Fibroblast of upper back skin (primary cell): ENCODE results near the gene OR4F15.
A peak's percentile ranks its signal among the peaks of the same experiment; 100 is the strongest.
"Not testable (repeated sequence)": the region's sequence is repeated elsewhere in the genome, so short reads cannot be mapped to it uniquely, and the experiment has no call there.

Source experiments
- DNase-seq: peaks from one replicate; pipeline ENCODE4 v3.0.0-alpha.2; 2013

Gene OR4F15, protein sequence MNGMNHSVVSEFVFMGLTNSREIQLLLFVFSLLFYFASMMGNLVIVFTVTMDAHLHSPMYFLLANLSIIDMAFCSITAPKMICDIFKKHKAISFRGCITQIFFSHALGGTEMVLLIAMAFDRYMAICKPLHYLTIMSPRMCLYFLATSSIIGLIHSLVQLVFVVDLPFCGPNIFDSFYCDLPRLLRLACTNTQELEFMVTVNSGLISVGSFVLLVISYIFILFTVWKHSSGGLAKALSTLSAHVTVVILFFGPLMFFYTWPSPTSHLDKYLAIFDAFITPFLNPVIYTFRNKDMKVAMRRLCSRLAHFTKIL

DNA sequence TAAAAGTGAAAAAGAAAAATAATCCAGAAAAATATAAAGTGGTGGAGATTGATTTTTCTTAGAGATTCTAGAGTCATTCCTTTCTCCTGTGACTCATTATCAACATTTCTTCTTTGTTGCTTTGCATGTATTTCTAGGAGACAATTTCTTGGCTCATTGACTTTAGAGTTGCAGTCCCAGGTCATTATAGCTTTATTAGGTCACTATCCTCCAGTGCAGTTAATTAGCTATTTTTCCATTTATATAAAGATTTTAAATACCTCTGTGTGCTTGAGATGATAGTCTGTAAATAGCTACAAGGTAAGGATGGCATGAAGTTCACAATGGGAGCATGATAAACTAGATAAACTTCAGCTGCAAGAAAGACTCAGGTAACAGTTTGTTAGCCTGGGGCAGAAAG, at the start of gene OR4F15:
Gene OR4F15 (plus strand): TSS at position 301 of the 400 bp plus-strand sequence. CDS start 5,985 bp downstream, outside the sequence.
- no peak for DNase-seq

DNA sequence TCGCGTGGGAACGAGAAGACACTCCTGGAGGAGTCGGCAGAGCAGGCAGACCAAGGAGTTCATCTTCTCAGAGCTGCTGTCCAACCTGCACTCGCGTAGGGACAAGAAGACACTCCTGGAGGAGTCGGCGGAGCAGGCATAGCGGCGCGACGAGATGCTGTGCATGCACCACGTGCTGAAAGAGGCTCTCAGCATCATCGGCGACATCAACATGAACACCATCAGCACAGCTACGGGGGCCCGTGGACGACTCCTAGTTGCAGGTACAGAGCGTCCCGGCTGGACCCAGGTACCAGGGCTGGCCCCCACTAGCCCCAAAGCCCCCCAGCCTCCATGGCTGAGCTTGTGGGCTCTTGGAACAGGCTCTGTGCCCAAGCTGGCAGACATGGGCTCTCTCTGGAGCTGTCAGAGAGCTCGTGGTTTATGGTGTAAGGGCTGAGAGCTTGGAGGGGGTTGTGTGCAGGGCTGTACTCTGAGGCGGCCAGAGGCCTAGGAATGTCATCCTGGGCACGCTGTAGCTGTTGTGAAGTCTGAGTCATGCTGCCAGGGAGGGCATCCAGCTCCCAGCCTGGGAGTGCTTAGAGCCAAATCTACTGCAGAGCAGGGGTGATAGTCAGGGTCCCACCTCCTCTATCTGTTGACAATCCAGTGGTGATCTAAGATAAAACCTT, 47.2 kb upstream of the OR4F15 start:
- not testable (repeated sequence) for DNase-seq

DNA sequence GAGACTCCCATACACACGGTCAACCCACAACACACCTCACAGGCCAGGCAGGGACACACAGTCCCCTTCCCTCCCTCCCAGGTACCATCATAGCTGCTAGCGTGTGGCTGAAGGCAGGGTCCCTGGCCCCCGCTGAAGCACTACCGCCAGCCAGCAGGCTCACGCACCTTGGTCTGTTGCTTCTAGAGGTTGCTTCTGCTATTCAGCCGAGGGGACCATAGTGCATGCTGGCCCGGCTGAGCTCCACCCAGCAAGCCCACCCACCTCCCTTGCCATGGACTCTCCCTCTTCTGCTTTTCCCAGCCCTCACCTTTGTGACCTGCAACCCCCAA, 46.7 kb upstream of the OR4F15 start:
- not testable (repeated sequence) for DNase-seq

DNA sequence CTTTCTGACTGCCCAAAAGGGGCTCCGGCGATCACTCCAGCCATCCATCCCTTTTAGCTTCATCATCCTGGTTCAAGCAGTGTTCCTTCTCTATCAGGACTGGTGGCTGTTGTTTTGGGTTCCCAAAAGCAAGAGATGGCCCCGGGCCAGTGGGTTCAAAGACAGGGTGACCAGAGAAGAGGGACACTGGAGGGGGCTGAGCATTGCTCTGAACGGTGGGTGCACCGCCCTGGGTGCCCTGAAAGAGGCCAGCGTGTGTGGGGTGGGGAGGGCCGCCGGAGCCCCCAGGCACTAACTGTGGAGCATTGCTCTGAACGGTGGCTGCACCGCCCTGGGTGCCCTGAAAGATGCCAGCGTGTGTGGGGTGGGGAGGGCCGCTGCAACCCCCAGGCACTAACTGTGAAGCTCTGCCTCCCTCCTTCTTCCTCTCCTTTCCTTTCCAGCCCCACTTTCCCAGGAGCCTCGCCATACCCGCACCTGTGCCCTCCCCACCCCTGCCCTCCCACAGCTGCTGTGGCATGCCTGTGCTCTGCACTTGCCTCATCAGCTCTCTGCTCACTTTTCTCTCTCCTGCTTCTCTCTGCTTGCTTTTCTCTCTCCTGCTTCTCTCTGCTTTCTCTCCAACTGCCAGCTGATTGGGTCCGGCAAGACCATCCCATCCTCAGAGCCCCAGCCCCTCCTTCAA, 46.1 kb upstream of the OR4F15 start:
- no peak for DNase-seq

DNA sequence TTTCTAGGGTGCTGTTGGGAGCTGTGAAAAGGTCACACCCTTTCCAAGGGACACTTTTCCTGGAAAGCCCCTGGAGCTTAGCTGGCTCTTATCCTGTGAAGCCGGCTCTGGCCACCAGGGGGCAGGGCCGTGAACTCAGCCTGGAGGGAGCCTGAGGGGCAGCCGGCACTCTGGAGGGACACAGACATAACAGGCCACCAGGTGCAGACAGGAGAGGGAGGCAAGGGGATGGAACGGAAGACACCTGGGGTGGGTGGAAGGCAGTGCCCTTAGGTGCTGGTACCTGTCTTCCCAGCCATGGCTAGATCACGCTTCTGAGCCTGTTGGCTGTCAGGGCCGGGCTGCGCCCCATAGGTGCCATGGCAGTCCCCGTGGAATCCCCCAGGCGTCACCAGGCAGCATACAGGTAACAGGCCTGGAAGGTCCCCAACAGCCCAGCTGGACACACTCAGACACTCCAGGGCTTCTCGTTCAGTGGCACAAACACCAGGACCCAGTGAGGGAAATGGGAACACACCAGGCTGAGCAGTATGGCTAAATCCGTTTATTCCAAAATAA, 44.8 kb upstream of the OR4F15 start:
- DNase-seq = not testable (repeated sequence)

DNA sequence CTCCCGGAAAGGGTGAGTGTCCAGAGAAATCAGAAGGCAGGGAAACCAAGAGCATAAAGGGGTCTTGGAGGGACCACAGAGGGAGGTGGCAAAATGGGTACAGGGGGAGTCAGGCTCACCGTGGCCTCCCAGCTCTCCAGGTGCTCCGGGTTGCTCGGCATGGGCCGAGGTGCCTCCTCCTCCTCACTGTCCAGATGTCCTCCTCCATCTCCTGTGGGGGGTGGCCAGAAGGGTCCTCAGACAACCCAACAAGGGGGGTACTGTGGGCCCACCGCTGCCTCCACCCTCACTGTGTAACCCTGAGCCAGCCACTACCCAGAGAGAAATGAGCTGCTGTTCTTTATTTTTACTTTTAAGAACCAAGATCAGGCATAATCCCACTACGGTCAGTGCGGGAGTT, 39.1 kb upstream of the OR4F15 start:
- DNase-seq = no peak

DNA sequence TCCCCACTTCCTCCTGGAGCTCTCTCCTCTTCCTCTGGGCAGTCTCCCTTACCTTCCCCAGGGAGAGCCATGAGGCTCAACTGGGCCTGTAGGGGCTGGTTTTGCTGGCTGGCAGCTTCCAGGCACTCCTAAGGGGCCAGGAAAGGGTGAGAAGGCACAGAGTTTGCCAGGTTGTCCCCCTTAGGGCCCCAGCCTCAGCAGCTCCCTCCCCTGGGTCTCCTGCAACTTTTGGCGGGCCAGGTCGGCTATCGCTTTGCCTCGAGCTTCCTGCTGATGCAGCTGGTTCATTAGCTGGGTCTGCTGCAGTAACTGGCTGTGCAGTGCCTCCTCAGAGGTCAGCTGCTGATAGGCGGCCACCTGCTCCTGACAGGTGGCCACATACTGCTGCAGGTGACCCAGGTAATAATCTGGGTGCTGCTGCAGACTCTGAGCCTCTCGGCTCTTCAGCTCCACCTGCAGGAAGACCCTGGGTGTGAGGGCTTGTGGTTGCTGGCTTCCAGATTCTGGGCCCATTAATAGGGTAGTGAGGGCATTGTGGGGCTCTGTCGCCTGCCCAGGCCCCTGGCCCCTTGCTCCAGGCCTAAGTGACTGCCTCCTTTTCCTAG, 38.4 kb upstream of the OR4F15 start:
- no peak for DNase-seq

DNA sequence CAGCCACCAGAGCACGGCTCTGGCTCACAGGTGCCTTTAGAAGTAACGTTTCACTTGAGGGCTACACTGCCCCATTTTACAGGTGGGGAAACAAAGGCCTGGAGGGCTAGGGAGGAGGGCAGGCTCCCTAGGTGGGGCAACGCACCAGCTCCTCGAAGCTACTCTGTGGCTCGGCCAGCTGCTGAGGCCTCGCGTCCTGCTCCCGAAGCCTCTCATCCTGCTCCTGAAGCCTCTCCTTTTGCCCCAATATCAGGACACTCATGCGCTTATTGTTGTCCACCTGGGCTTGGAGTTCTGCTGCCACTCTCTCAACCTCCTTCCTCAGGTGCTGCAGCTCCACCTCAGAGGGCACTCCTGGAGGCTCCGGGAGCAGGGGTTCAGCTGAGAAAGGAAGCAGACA, 36.9 kb upstream of the OR4F15 start:
- DNase-seq = no peak

DNA sequence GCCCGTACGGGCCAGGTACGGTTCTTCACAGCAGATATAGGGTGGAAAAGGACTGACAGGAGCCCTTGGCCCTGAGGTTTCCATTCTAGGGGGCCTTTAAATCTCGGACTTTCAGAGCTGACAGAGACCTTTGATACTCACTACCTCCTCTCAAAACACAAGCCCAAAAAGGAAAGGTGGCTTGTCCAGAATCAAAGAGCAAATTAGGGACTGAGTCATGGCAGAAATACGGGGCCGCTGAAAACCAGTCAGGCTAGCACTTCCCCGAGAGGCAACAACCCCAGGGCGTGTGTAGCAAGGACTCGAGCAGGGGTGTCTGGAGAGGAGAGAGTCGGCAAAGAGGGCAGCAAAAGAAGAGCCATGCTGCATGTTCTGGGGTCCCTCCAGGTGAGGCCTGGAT, 33.4 kb upstream of the OR4F15 start:
- not testable (repeated sequence) for DNase-seq

DNA sequence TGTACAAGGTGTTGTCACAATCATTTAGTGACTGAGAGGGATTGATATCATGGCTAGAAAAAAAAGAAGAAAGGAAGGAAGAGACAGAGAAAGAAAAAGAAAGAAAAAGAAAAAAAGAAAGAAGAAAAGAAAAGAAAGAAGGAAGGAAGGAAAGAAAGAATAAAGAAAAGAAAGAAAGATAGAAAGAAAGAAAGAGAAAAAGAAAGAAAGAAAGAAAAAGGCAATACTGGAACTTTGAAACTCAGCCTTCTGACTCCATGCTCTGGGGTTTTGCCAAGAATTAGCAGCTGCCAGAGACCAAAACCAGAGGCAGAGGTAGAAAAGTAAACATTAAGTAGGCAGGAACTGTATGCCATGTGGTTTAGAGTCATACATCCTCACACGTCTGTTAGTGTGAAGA, 31.8 kb upstream of the OR4F15 start:
- DNase-seq = peak; percentile 20

DNA sequence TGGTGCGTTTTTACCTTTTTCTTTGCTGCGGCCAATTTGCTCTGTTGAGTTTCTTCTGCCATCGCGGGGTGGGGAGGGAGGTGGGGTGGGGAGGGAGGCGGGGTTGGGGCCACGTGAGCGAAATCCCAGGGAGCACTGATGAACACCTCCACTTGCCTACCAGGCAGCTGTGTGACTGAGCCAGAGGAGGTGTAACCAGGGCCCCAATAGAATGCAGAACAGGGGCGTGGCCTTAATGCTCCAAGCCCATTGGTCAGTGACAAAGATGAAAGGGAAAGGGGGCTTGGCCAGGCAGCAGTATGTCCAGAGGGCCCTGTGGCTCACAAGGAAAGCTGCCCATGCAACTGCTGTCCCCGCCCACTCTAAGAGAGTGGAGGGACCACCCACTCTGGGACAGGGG, 30.1 kb upstream of the OR4F15 start:
- DNase-seq = no peak

DNA sequence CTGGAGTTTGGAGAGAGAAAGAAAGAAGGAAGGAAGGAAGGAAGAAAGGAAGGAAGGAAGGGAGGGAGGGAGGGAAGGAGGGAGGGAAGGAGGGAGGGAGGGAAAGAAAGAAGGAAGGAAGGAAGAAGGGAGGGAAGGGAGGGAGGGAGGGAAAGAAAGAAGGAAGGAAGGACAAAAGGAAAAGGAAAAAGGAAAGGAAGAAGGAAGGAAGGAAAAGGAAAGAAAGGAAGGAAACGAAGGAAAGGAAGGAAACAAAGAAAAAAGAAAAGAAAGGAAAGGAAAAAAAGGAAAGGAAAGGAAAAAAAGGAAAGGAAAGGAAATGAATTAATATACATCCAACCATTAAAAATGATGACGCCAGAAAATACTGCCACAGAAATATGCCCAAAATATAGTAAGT, 27.4 kb upstream of the OR4F15 start:
- DNase-seq = no peak

DNA sequence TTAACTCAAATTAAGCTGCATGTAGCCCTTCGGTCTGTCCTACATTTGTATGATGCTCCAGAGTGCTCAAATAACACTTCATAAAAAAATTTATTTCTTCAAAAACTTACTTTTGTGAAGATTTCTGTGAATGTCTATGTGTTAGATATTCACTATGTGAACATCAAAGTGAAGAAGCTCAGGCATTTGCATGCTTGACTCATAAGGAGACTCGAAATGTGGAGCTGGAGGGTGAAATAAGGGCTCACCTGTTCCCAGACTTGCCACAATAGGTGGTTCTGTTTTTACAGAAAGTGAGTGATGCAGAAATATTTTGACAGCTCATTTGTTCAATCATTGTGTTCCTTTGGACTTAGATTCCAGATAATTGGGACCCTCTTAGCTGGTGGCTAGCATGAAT, 25.6 kb upstream of the OR4F15 start:
- DNase-seq = not testable (repeated sequence)

DNA sequence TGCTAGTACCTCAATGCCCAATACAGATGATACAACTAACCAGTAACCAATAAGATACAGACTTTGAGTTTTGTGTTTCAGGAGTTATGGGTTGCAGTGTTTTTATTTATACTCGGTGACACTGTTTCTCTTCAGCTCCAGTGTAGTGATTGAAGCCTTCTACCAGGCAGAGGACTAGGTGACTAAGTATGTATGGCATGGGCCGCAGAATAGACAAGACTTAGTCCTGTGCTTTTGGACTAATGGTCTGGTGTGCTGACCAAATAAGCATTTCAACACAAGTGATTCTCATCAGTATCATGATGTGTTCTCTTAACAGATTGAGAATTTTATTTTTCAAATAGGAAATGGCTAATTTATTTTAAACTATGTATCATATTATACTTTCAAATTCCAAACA, 24.0 kb upstream of the OR4F15 start:
- not testable (repeated sequence) for DNase-seq

DNA sequence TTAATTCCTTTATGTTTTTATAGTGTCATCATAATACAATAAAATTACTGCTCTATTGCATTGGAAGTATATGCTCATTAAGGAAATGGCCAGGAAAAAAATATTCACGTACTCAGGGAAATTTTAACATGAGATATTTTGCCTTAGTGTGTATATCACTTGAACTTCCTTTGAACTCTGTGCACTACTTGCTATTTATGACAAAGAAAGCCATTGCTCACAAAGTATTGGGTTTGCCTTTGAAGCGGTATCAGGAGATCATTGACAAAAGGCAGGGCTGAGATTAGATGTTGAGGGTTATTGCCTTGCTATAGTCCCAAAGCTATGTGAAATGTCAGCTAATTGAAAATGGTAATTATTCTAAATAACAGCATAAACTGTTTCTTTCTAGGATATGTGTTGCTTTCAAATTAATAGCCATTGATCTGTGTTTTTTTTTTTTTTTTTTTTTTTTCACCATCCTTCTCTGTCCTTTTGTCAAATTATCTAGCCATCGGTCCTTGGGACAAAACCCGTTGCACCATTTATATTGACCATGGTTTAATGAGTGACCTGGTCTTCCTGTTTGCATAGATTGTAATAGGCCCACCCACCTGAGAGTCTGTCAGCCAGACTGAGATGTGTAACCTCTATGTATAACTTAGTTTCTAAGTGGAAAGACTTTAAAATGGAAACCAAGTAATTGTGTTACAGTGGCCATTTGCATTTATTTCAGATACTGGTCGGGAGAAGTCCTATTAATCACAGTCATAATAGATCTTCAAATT, 23.3 kb upstream of the OR4F15 start:
- not testable (repeated sequence) for DNase-seq

DNA sequence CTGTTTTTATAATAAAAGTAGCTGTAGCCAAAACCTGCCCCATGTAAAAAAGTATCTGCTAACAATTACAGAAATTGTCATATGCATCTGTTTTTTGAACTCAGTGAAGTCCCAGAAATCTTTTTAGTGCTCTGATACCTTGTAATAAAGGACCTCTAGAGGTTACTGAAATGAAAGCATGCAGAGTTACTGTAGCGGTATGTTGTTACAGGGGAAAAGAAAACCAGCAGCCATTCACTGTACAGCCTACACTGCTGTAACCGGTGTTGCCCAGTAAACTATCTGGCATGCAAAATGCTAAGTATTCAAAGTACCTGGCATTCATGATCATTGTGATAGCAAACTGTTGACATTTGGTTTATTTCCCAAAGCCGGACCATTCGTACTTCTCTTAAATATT, 21.3 kb upstream of the OR4F15 start:
- not testable (repeated sequence) for DNase-seq

DNA sequence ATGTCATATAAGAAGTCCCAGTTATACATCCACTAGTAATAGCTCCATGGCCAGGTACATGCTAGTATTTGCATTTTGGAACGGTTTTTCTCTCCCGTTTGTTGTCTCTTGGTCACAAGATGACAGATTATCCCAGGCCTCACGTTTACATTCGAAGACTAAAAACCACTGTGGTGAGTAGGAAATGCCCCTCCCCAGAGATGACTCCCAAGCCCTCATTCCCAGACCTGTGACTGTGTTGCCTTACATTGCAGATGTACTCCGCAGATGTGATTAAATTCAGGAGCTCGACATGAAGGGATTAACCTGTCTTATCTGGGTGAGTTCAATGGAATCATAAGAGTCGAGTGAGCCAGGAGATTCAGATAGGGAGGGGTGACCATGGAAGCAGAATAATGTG, 18.0 kb upstream of the OR4F15 start:
- not testable (repeated sequence) for DNase-seq

DNA sequence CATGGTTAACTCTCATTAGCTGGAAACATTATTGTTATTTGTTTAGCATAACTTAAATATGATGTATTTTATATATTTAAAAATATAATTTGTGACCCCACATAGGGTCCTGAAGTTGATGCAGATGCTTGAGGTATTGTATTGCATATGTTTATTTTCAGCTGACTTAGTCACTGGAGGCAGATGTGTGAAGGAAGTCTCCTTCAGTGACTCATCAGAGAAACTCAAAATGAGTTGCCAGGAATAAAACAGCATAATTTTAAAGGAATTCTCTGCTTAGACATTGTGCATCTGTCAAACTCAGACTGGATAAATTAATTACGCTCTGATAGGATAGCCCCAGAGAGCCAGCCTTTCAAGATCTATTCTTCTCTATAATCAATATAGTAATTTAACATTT, 16.5 kb upstream of the OR4F15 start:
- DNase-seq = peak; percentile 84

DNA sequence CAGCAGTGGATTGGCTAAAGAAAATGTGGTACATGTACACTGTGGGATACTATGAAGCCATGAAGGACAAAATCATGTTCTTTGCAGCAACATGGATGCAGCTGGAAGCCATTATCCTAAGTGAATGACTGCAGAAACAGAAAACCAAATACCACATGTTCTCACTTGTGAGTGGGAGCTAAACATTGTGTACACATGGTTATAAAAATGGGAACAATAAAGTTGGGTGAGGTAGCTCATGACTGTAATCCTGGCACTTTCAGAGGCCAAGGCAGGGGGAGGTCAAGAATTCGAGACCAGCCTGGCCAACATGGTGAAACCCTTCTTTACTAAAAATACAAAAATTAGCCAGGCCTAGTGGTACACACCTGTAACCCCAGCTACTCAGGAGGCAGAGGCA, 12.3 kb upstream of the OR4F15 start:
- no peak for DNase-seq

DNA sequence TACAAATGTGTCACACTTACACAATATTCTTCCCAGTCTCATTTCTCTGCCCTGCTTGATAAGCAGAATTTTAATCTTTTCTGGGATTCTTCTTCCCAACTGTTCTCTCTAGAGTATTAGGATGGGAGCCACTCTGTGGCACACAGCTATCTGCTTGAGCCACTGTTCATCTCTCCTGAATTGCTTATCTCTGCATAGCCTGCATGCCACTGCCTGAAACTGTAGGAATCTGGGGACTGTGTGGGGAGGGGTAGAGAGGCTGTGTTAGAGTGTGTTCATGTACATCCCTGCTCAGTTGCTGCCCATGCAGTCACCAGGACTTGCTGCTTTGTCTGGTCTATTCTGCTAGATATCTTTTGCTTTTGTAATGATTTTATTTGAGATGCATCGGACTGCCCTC, 11.0 kb upstream of the OR4F15 start:
- DNase-seq = no peak

DNA sequence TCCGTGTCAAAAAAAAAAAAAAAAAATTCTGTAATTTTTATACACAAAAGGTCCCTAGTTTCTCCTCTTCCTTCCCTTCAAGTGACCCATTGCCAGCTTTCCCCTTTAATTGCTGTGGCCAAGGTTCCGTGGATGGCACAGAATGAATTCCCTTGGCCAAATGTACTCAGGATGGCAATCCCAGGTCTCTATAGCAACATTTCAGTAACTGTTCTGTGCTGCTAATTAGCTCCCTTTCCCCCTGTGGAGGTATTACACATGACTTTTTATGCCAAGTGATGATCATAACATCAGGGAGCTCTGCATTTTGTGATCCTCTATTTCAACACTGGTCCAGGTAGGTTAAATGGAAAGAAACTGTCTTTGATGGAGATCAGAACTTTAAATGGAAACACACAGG, 8.8 kb upstream of the OR4F15 start, which contains the start of gene OR4F6:
Gene OR4F6 (plus strand): TSS at position 301 of the 400 bp plus-strand sequence. CDS start 2,211 bp downstream, outside the sequence.
- no peak for DNase-seq

DNA sequence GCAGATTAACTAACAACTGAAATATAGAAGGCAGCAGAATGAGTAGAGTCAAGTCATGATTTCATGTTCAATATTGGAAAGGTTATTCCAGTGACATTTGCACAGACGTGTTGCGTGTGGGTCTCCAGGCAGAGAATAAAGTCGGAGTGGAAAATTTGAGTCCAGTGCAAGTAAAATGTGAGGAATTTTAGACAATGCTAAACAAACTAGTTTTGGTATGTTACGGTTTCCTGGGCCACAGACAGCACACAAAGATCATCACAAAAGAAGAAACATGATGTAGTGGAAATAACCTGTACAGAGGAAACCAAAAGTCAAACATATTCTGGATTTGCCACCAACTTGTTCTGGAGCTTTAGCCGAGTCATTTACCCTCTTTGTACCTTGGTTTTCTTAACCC, 8.3 kb upstream of the OR4F15 start:
- no peak for DNase-seq
